Lower lobe of right lung (tissue), 2 donors: ENCODE measurements around the gene HDHD3. TPM values are rescaled to one million over a fixed set of nuclear protein-coding genes. Genes with fewer than 3 reads are reported as not detected.

Source experiments
- ATAC-seq, 2 donors: fragments of 200-7000 bp; cut with Tn5 transposase; one replicate each; pipeline ENCODE4 v1.9.1; 2020 to 2022; ENCODE audit warnings: mild to moderate bottlenecking in 2 of 2, moderate library complexity in 2 of 2
- DNase-seq: peaks from one replicate; pipeline ENCODE4 v3.0.0-alpha.2; 2020
- H3K27ac ChIP-seq: fragments of 200-600 bp; one replicate; pipeline ENCODE4 v1.8.0; 2022
- H3K27me3 ChIP-seq: fragments of 200-600 bp; one replicate; pipeline ENCODE4 v1.8.0; 2022; ENCODE audit warnings: low read depth
- H3K36me3 ChIP-seq: fragments of 200-600 bp; one replicate; pipeline ENCODE4 v1.8.0; 2022; ENCODE audit warnings: mild to moderate bottlenecking
- H3K4me1 ChIP-seq: fragments of 200-600 bp; one replicate; pipeline ENCODE4 v1.8.0; 2022
- H3K4me3 ChIP-seq: fragments of 200-600 bp; one replicate; pipeline ENCODE4 v1.8.0; 2022; ENCODE audit warnings: mild to moderate bottlenecking
- H3K9me3 ChIP-seq: fragments of 200-600 bp; one replicate; pipeline ENCODE4 v1.8.0; 2022
- CTCF ChIP-seq: fragments of 200-600 bp; IDR thresholded peaks from one replicate; pipeline ENCODE4 v1.8.0; 2022; ENCODE audit warnings: antibody characterized with exemption, mild to moderate bottlenecking
- intact Hi-C: fragments of 100-400 bp; cut with DNase I; formaldehyde crosslinking; loops from one replicate; pipeline ENCODE4 v1.11.0; 2022
- total RNA-seq: library from RNA; stranded (reverse); fragmentation: NEBNext Ultra II Directional; extraction: Animal tissue kit (Norgen Biotek cat#: 25700); gene quantifications from one replicate; pipeline ENCODE4 v1.2.1, GENCODE V29; 2021
- donor health status: DM: no; HTN: yes; CAD: no; lungs with severe emphysema.

The HDHD3 gene
- total RNA-seq, 1 donor from 2014 or later, result 9.3 TPM

GRCh38 chr9:113355040-113355596, 21.7 kb downstream of the HDHD3 start:
- ATAC-seq (no peak), DNase-seq (no peak)
- no peaks in the 10 kb centered on the region for H3K9me3 ChIP-seq
- TF ChIP-seq CTCF, result no peak
- no peak overlapping the region for H3K27ac ChIP-seq
- intact Hi-C loops, result no loop called here
- H3K4me3 ChIP-seq, result no peak overlapping the region
- peaks cover 8% of the 10 kb centered on the region for H3K4me1 ChIP-seq
- H3K36me3 ChIP-seq, result no peaks in the 10 kb centered on the region
- peaks cover 16% of the 10 kb centered on the region for H3K27me3 ChIP-seq

- intact Hi-C loops, result no loop called here
- DNase-seq (no peak), ATAC-seq (no peak)
- H3K36me3 ChIP-seq, result no peaks in the 10 kb centered on the region
- no peak for TF ChIP-seq CTCF
- H3K4me3 ChIP-seq, result no peak overlapping the region
- no peaks in the 10 kb centered on the region for H3K9me3 ChIP-seq
- peaks cover 19% of the 10 kb centered on the region for H3K27me3 ChIP-seq
- no peak overlapping the region for H3K27ac ChIP-seq
- peaks cover 13% of the 10 kb centered on the region for H3K4me1 ChIP-seq
These were observed 24.4 kb downstream of the HDHD3 start for GRCh38 chr9:113352411-113352810.

- intact Hi-C loops, result no loop called here
- Histone ChIP-seq H3K27ac (no peak overlapping the region), H3K4me1 (peaks cover 13% of the 10 kb centered on the region), H3K9me3 (no peaks in the 10 kb centered on the region), H3K4me3 (no peak overlapping the region), H3K36me3 (no peaks in the 10 kb centered on the region), H3K27me3 (peaks cover 19% of the 10 kb centered on the region)
- ATAC-seq (no peak), DNase-seq (no peak)
- no peak for TF ChIP-seq CTCF
These were observed 24.8 kb downstream of the HDHD3 start for GRCh38 chr9:113352006-113352405.

GRCh38 chr9:113350937-113351336, 25.8 kb downstream of the HDHD3 start:
- Histone ChIP-seq H3K27me3 (peaks cover 19% of the 10 kb centered on the region), H3K36me3 (no peaks in the 10 kb centered on the region), H3K4me3 (no peak overlapping the region), H3K27ac (no peak overlapping the region), H3K4me1 (peaks cover 13% of the 10 kb centered on the region), H3K9me3 (no peaks in the 10 kb centered on the region)
- ATAC-seq (no peak), DNase-seq (no peak)
- TF ChIP-seq CTCF, result no peak
- intact Hi-C loops, result no loop called here

GRCh38 chr9:113350107-113350661, 26.6 kb downstream of the HDHD3 start:
- no peak for DNase-seq
- peak; percentile 27 to 59 for ATAC-seq
- TF ChIP-seq CTCF, result no peak

More at GRCh38 chr9:113350107-113350661, 26.6 kb downstream of the HDHD3 start:
- Histone ChIP-seq H3K27me3 (peaks cover 19% of the 10 kb centered on the region), H3K9me3 (no peaks in the 10 kb centered on the region), H3K4me1 (peaks cover 13% of the 10 kb centered on the region), H3K36me3 (no peaks in the 10 kb centered on the region), H3K4me3 (peak overlapping the region; percentile 66), H3K27ac (no peak overlapping the region)
- intact Hi-C loops, result no loop called here
